C4-2B (cell line): Measurements from ENCODE around the gene LIFR.

Source experiments
- H3K27ac ChIP-seq: fragments of 450-650 bp; 2 replicates; pipeline ENCODE4 v1.5.1; 2017
- CTCF ChIP-seq: fragments of 450-650 bp; conservative IDR thresholded peaks from 2 replicates; pipeline ENCODE4 v1.5.1; 2017; ENCODE audit warnings: mild to moderate bottlenecking
- ZFX ChIP-seq: fragments of 450-650 bp; IDR thresholded peaks from 2 replicates; pipeline ENCODE4 v1.6.1; 2017

Gene LIFR

GRCh38 chr5:38515092-38515491, 41.4 kb downstream of the LIFR start:
- TF ChIP-seq ZFX, result no peak
- no peak overlapping the region for H3K27ac ChIP-seq

- no peak overlapping the region for H3K27ac ChIP-seq
- TF ChIP-seq ZFX, result no peak
- no peak for TF ChIP-seq CTCF
Measured at GRCh38 chr5:38509185-38509584, 47.3 kb downstream of the LIFR start.

- TF ChIP-seq ZFX (no peak), CTCF (no peak)
- H3K27ac ChIP-seq, result no peak overlapping the region
Measured at GRCh38 chr5:38506302-38506701, 50.1 kb downstream of the LIFR start.

- H3K27ac ChIP-seq, result peak overlapping the region; percentile 51
- no peak for TF ChIP-seq CTCF
Measured at GRCh38 chr5:38500573-38501260, 55.7 kb downstream of the LIFR start.

GRCh38 chr5:38497946-38498345, 58.5 kb downstream of the LIFR start:
- TF ChIP-seq CTCF (peak; percentile 34), ZFX (no peak)
- H3K27ac ChIP-seq, result no peak overlapping the region

GRCh38 chr5:38494763-38495162, 61.7 kb downstream of the LIFR start:
- TF ChIP-seq ZFX (no peak), CTCF (no peak)
- no peak overlapping the region for H3K27ac ChIP-seq

- TF ChIP-seq CTCF (no peak), ZFX (no peak)
- no peak overlapping the region for H3K27ac ChIP-seq
Measured at GRCh38 chr5:38494175-38494574, 62.3 kb downstream of the LIFR start.

- H3K27ac ChIP-seq, result no peak overlapping the region
- TF ChIP-seq CTCF (0 out of 2 replicates have a peak, but pooled peaks have one; percentile 8), ZFX (no peak)
Measured at GRCh38 chr5:38483805-38484398, 72.5 kb downstream of the LIFR start.
